PC-3 (cell line): ENCODE measurements around the gene SERPINA5.

Experiments
- CTCF ChIP-seq: fragments of 300-600 bp; sonication (generic); conservative IDR thresholded peaks from 2 replicates; pipeline ENCODE4 v1.5.1; 2017; ENCODE audit warnings: antibody characterized with exemption, low read depth, mild to moderate bottlenecking, low read length
- EZH2 ChIP-seq: fragments of 300-600 bp; sonication (generic); IDR thresholded peaks from one replicate; pipeline ENCODE4 v1.6.1; 2017; ENCODE audit warnings: antibody characterized with exemption, mild to moderate bottlenecking, low read length; ENCODE audit not compliant: unreplicated experiment

- TF ChIP-seq CTCF (no peak), EZH2 (no peak)
Observed at GRCh38 chr14:94547726-94548125, 33.5 kb upstream of the SERPINA5 start.
